HUES64 (cell line): ENCODE results near the gene NARS2.
"Not testable (repeated sequence)": the region's sequence is repeated elsewhere in the genome, so short reads cannot be mapped to it uniquely, and the experiment has no call there.

Experiments
- H3K27ac ChIP-seq: 2 replicates; pipeline ENCODE4 v1.7.0; 2013; ENCODE audit warnings: low read depth, low read length, inconsistent platforms
- H3K27me3 ChIP-seq: 2 replicates; pipeline ENCODE4 v1.6.1; 2013; ENCODE audit warnings: mild to moderate bottlenecking, low read length; ENCODE audit not compliant: insufficient read depth
- H3K36me3 ChIP-seq: 2 replicates; pipeline ENCODE4 v1.6.1; 2013; ENCODE audit warnings: mild to moderate bottlenecking, low read length; ENCODE audit not compliant: insufficient read depth
- H3K4me1 ChIP-seq: 2 replicates; pipeline ENCODE4 v1.6.1; 2013; ENCODE audit warnings: mild to moderate bottlenecking, low read length, moderate library complexity; ENCODE audit not compliant: insufficient read depth
- H3K4me3 ChIP-seq: 2 replicates; pipeline ENCODE4 v1.5.1; 2013; ENCODE audit warnings: mild to moderate bottlenecking, low read length, moderate library complexity
- H3K9ac ChIP-seq: 2 replicates; pipeline ENCODE4 v1.6.1; 2013; ENCODE audit warnings: mild to moderate bottlenecking, low read depth, low read length
- H3K9me3 ChIP-seq: 2 replicates; pipeline ENCODE4 v1.6.1; 2013; ENCODE audit warnings: low read depth, low read length; ENCODE audit not compliant: insufficient read depth
- WGBS: fragments of 150-250, 120-280 bp; methylation state at CpG from one replicate; pipeline ENCODE4 v1.1.7; 2013; ENCODE audit warnings: missing lambda C conversion rate; 5-methylcytosine and 5-hydroxymethylcytosine counted together

Gene NARS2

DNA sequence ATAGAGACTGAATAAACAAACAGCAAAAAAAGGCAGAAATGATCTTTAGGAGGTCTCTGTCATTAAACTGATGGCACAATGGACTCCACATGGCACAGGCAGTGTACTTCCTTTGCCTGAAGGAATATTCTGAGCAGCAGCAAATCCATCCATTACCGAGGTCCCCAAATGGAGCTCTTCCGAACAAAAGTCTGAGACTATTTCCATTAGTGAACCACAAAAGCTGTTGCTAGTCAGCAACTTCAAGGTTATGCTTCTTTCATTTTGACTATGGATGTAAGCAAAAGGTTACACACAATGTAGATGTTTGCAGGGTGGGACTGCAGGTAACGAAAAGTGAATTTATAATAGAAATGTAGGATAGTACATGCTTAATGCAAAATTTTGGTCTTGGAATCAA lies 14.5 kb downstream of the NARS2 start:
- H3K9me3 ChIP-seq: no peaks in the 10 kb centered on the region
- WGBS: 95% methylated on average over 3 of the region's 3 CpGs
- no peak overlapping the region for H3K4me3 ChIP-seq
- peaks cover 34% of the 10 kb centered on the region for H3K4me1 ChIP-seq
- H3K27ac ChIP-seq: no peak overlapping the region
- H3K27me3 ChIP-seq: no peaks in the 10 kb centered on the region
- peaks cover 53% of the 10 kb centered on the region for H3K36me3 ChIP-seq
- H3K9ac ChIP-seq: no peak overlapping the region

DNA sequence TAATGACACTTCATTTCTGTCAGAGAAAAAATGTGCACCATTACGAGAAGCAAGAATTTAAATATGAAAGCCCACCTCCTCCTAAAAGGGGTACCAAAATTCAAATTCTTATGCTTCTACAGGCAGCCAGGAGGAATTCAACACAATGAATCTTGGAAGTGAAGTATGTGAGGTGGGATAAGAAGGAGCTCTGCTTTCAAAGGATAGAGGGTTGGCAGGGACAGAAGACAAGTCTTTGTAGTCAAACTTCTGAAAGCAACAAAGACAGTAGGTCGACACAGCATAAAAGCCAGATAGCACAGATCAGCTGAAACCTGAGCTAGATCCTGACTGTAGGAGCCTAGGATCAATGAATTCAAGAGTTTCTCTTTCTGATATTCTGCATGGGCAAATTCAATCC lies 17.4 kb downstream of the NARS2 start:
- WGBS: 67% methylated on average over 2 of the region's 2 CpGs
- no peak overlapping the region for H3K9ac ChIP-seq

DNA sequence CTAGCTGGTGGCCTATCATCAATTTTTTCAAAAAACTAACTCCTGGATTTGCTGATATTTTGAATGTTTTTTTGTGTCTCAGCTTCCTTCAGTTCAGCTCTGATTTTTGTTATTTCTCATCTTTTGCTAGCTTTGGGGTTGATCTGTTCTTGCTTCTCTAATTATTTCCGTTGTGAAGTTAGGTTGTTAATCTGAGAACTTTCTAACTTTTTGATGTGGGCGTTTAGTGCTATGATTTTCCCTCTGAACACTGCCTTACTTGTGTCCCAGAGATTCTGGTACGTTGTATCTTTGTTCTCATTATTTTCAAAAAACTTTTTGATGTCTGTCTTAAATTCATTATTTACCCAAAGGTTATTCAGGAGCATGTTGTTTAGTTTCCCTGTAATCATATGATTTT lies 19.1 kb downstream of the NARS2 start:
- H3K9me3 ChIP-seq: no peaks in the 10 kb centered on the region
- H3K4me1 ChIP-seq: peaks cover 28% of the 10 kb centered on the region
- H3K27ac ChIP-seq: no peak overlapping the region
- no peak overlapping the region for H3K4me3 ChIP-seq
- H3K9ac ChIP-seq: no peak overlapping the region
- H3K36me3 ChIP-seq: peaks cover 50% of the 10 kb centered on the region
- H3K27me3 ChIP-seq: no peaks in the 10 kb centered on the region
- 95% methylated on average over 3 of the region's 3 CpGs for WGBS

More for the DNA sequence above, 17.4 kb downstream of the NARS2 start:
- Histone ChIP-seq H3K27ac (peak overlapping the region; percentile 2; the same call in 1 of the 2 replicates), H3K9me3 (no peaks in the 10 kb centered on the region), H3K27me3 (no peaks in the 10 kb centered on the region), H3K4me3 (no peak overlapping the region), H3K36me3 (peaks cover 48% of the 10 kb centered on the region), H3K4me1 (peaks cover 34% of the 10 kb centered on the region)

DNA sequence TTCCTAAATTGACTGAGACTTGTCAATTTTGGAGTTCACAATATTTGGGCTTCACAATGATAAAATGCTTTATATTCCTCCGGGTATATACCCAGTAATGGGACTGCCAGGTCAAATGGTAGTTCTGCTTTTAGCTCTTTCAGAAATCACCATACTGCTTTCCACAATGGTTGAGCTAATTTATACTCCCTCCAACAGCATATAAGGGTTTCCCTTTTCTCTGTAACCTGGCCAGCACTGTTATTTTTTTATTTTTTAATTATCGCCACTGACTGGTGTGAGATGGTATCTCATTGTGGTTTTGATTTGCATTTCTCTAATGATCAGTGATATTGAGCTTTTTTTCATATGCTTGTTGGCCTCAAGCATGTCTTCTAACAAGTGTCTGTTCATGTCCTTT lies 21.8 kb downstream of the NARS2 start:
- no peak overlapping the region for H3K4me3 ChIP-seq
- peaks cover 32% of the 10 kb centered on the region for H3K4me1 ChIP-seq
- WGBS: 100% methylated on average over 2 of the region's 2 CpGs
- H3K27me3 ChIP-seq: no peaks in the 10 kb centered on the region
- peaks cover 31% of the 10 kb centered on the region for H3K36me3 ChIP-seq
- H3K9me3 ChIP-seq: no peaks in the 10 kb centered on the region
- no peak overlapping the region for H3K27ac ChIP-seq
- H3K9ac ChIP-seq: no peak overlapping the region

DNA sequence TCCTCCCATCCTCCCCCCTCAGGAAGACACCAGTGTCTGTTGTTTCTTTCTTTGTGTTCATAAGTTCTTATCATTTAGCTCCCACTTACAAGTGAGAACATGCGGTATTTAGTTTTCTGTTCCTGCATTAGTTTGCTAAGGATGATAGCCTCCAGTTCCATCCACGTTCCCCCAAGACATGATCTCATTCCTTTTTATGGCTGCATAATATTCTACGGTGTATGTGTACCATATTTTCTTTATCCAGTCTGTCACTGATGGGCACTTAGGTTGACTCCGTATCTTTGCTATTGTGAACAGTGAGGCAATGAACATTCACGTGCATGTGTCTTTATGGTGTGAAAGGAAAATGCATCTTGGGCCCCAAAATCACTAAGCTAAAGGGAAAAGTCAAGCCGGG lies 22.5 kb downstream of the NARS2 start:
- 91% methylated on average over 6 of the region's 6 CpGs for WGBS
- Histone ChIP-seq H3K36me3 (peaks cover 28% of the 10 kb centered on the region), H3K4me1 (peaks cover 26% of the 10 kb centered on the region)
- not testable (repeated sequence) for H3K9me3 ChIP-seq, H3K4me3 ChIP-seq, H3K9ac ChIP-seq, H3K27me3 ChIP-seq, H3K27ac ChIP-seq

DNA sequence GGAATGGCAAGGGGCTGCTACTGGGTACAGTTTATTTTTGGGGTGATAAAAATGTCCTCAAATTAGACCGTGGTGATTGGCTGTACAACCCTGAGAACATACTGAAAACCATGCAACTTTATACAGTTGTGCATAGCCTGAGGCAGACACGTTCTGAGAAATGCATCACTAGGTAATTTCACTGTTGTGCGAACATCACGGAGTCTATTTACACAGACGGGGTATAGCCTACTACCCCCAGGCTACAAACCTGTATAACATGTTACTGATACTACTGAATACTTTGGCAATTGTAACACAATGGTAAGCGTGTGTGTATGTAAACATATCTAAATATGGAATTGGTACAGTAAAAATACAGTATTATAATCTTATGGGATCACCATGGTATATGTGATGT lies 23.6 kb downstream of the NARS2 start:
- H3K27ac ChIP-seq: no peak overlapping the region; the same call in 1 of the 2 replicates
- no peaks in the 10 kb centered on the region for H3K27me3 ChIP-seq
- H3K9me3 ChIP-seq: no peaks in the 10 kb centered on the region
- peaks cover 23% of the 10 kb centered on the region for H3K4me1 ChIP-seq
- WGBS: 79% methylated on average over 6 of the region's 6 CpGs
- no peak overlapping the region for H3K4me3 ChIP-seq
- H3K36me3 ChIP-seq: peaks cover 17% of the 10 kb centered on the region
- no peak overlapping the region for H3K9ac ChIP-seq

GRCh38 chr11:78549624-78550409 lies 24.8 kb downstream of the NARS2 start:
- Histone ChIP-seq H3K4me3 (peak overlapping the region; percentile 7; the same call in 1 of the 2 replicates), H3K4me1 (peaks cover 23% of the 10 kb centered on the region), H3K9me3 (no peaks in the 10 kb centered on the region), H3K27ac (peak overlapping the region; percentile 85; the same call in 1 of the 2 replicates), H3K9ac (no peak overlapping the region), H3K36me3 (peaks cover 5% of the 10 kb centered on the region; the same call in 1 of the 2 replicates), H3K27me3 (no peaks in the 10 kb centered on the region)
- 42% methylated on average over 3 of the region's 3 CpGs for WGBS

- no peak overlapping the region for H3K4me3 ChIP-seq
- no peaks in the 10 kb centered on the region for H3K9me3 ChIP-seq
- peaks cover 23% of the 10 kb centered on the region for H3K4me1 ChIP-seq
- H3K27ac ChIP-seq: peak overlapping the region; percentile 85; the same call in 1 of the 2 replicates
- H3K9ac ChIP-seq: no peak overlapping the region
- 0 out of 2 replicates have a peak, but pooled peaks cover 2% of the 10 kb centered on the region for H3K36me3 ChIP-seq
- WGBS: 92% methylated on average over 2 of the region's 2 CpGs
- H3K27me3 ChIP-seq: no peaks in the 10 kb centered on the region
These were observed 25.6 kb downstream of the NARS2 start for GRCh38 chr11:78548911-78549590.

DNA sequence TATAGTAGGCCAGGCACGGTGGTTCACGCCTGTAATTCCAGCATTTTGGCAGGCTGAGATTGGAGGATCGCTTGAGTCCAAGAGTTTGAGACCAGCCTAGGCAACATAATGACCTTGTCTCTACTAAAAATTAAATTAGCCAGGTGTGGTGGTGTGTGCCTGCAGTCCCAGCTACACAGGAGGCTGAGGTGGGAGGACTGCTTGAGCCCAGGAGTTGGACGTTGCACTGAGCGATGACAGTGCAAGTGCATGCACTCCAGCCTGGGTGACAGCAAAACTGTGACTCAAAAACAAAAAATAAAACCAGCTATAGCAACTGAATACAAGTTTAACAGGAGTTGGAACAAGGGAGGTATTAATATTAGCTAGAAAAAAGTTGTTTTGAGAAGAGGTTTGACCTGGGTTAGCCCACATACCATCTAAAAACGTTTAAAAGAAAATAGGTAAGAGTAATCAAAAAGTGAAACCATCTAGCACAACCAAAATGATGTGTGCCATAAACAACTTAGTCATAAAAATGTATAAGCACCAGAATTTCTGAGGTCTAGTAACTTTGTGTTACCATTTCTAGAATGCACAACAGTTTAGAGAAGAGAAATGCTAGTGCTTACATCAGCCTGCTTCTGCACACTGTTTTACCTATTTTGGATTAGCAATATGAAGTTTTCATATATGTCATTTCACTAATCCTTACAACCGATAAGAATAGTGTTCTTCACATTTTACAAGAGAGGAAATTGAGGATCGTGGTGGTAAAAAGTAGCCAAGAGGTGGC lies 26.5 kb downstream of the NARS2 start:
- Histone ChIP-seq H3K27me3 (no peaks in the 10 kb centered on the region), H3K9me3 (no peaks in the 10 kb centered on the region), H3K9ac (no peak overlapping the region), H3K4me3 (no peak overlapping the region), H3K27ac (no peak overlapping the region), H3K36me3 (0 out of 2 replicates have a peak, but pooled peaks cover 2% of the 10 kb centered on the region), H3K4me1 (peaks cover 23% of the 10 kb centered on the region)
- WGBS: 95% methylated on average over 7 of the region's 8 CpGs

GRCh38 chr11:78542007-78542406 lies 32.7 kb downstream of the NARS2 start:
- Histone ChIP-seq H3K9ac (no peak overlapping the region), H3K4me3 (no peak overlapping the region), H3K27ac (no peak overlapping the region), H3K27me3 (no peaks in the 10 kb centered on the region), H3K36me3 (peaks cover 15% of the 10 kb centered on the region), H3K4me1 (no peaks in the 10 kb centered on the region), H3K9me3 (no peaks in the 10 kb centered on the region)
- WGBS: 97% methylated on average over 2 of the region's 2 CpGs

GRCh38 chr11:78541537-78541936 lies 33.1 kb downstream of the NARS2 start:
- Histone ChIP-seq H3K36me3 (peaks cover 20% of the 10 kb centered on the region), H3K4me3 (no peak overlapping the region), H3K27me3 (no peaks in the 10 kb centered on the region), H3K9ac (no peak overlapping the region), H3K27ac (no peak overlapping the region), H3K4me1 (no peaks in the 10 kb centered on the region), H3K9me3 (no peaks in the 10 kb centered on the region)
- WGBS: 95% methylated on average over 3 of the region's 3 CpGs
